NCI-H748 (cell line): Measurements from ENCODE around the gene TMEM168.
"Not testable (repeated sequence)": the region's sequence is repeated elsewhere in the genome, so short reads cannot be mapped to it uniquely, and the experiment has no call there.

Experiments
- DNase-seq: peaks from one replicate; lab custom pipeline; 2025; ENCODE audit not compliant: unreplicated experiment; lab: John Stamatoyannopoulos, UW

TMEM168 gene

GRCh38 chr7:112782498-112782897 is 7.7 kb downstream of the TMEM168 start:
- no peak for DNase-seq

GRCh38 chr7:112781558-112781957 is 8.6 kb downstream of the TMEM168 start:
- DNase-seq, result no peak

GRCh38 chr7:112781110-112781509 is 9.1 kb downstream of the TMEM168 start:
- no peak for DNase-seq

GRCh38 chr7:112779667-112780066 is 10.5 kb downstream of the TMEM168 start:
- no peak for DNase-seq

- no peak for DNase-seq
Measured at GRCh38 chr7:112777406-112777805, 12.8 kb downstream of the TMEM168 start.

- no peak for DNase-seq
Measured at GRCh38 chr7:112771166-112771565, 19.0 kb downstream of the TMEM168 start.

GRCh38 chr7:112770051-112770450 is 20.1 kb downstream of the TMEM168 start:
- no peak for DNase-seq

GRCh38 chr7:112765105-112765504 is 25.1 kb downstream of the TMEM168 start:
- no peak for DNase-seq

GRCh38 chr7:112763996-112764395 is 26.2 kb downstream of the TMEM168 start:
- no peak for DNase-seq

- DNase-seq, result no peak
Measured at GRCh38 chr7:112763298-112763697, 26.9 kb downstream of the TMEM168 start.

GRCh38 chr7:112759905-112760304 is 30.3 kb downstream of the TMEM168 start:
- no peak for DNase-seq

- no peak for DNase-seq
Measured at GRCh38 chr7:112757337-112757736, 32.9 kb downstream of the TMEM168 start.

- no peak for DNase-seq
Measured at GRCh38 chr7:112753298-112753697, 36.9 kb downstream of the TMEM168 start.

GRCh38 chr7:112752576-112752975 is 37.6 kb downstream of the TMEM168 start:
- DNase-seq, result no peak

GRCh38 chr7:112749775-112750174 is 40.4 kb downstream of the TMEM168 start:
- DNase-seq, result no peak

- no peak for DNase-seq
Measured at GRCh38 chr7:112748381-112748780, 41.8 kb downstream of the TMEM168 start.

GRCh38 chr7:112745635-112746034 is 44.6 kb downstream of the TMEM168 start:
- no peak for DNase-seq

- no peak for DNase-seq
Measured at GRCh38 chr7:112744818-112745217, 45.4 kb downstream of the TMEM168 start.

- DNase-seq, result peak; percentile 55
Measured at GRCh38 chr7:112743811-112744210, 46.4 kb downstream of the TMEM168 start.

- no peak for DNase-seq
Measured at GRCh38 chr7:112740667-112741066, 49.5 kb downstream of the TMEM168 start.

- DNase-seq, result no peak
Measured at GRCh38 chr7:112739436-112740180, 50.6 kb downstream of the TMEM168 start.

GRCh38 chr7:112735261-112735660 is 54.9 kb downstream of the TMEM168 start:
- DNase-seq, result no peak

- not testable (repeated sequence) for DNase-seq
Measured at GRCh38 chr7:112731324-112731723, 58.9 kb downstream of the TMEM168 start.
